Neural cell (in vitro differentiated cells): ENCODE data around the gene MCAM. TPM values are rescaled to one million over a fixed set of nuclear protein-coding genes. Genes with fewer than 3 reads are reported as not detected.

Experiments
- H2AFZ ChIP-seq: fragments of 200-600, 300-800 bp; sonication (generic), shearing (Covaris generic); 2 replicates; pipeline ENCODE4 v1.6.0; 2014; ENCODE audit warnings: low read depth, mild to moderate bottlenecking, antibody characterized with exemption, low read length, moderate library complexity
- H3F3A ChIP-seq: fragments of 200-600 bp; shearing (Covaris generic); 2 replicates; pipeline ENCODE4 v1.6.1; 2016; ENCODE audit warnings: mild to moderate bottlenecking, moderate library complexity, mixed read lengths, antibody characterized with exemption, low read length; ENCODE audit not compliant: insufficient read depth, poor library complexity, severe bottlenecking
- H3K27ac ChIP-seq: fragments of 200-600, 300-800 bp; sonication (generic), shearing (Covaris generic); 2 replicates; pipeline ENCODE4 v1.5.1; 2014; ENCODE audit warnings: mild to moderate bottlenecking, low read length, moderate library complexity
- H3K27me3 ChIP-seq: fragments of 300-800, 200-600 bp; sonication (generic), shearing (Covaris generic); 2 replicates; pipeline ENCODE4 v1.6.0; 2014; ENCODE audit warnings: mild to moderate bottlenecking, low read depth, low read length, moderate library complexity; ENCODE audit not compliant: insufficient read depth
- H3K36me3 ChIP-seq: fragments of 300-800, 200-600 bp; sonication (generic), shearing (Covaris generic); 2 replicates; pipeline ENCODE4 v1.5.1; 2014; ENCODE audit warnings: mild to moderate bottlenecking, antibody characterized with exemption, low read length, moderate library complexity; ENCODE audit not compliant: insufficient read depth
- H3K4me2 ChIP-seq: fragments of 300-800, 200-600 bp; sonication (generic), shearing (Covaris generic); 2 replicates; pipeline ENCODE4 v1.6.0; 2014; ENCODE audit warnings: mild to moderate bottlenecking, low read length
- H3K4me3 ChIP-seq: fragments of 300-800, 200-600 bp; sonication (generic), shearing (Covaris generic); 2 replicates; pipeline ENCODE4 v1.5.1; 2014; ENCODE audit warnings: mild to moderate bottlenecking, low read length, moderate library complexity
- H3K79me2 ChIP-seq: fragments of 200-600 bp; shearing (Covaris generic); replicated peaks from 2 replicates; pipeline ENCODE4 v1.6.0; 2014; ENCODE audit warnings: mild to moderate bottlenecking, low read length, moderate library complexity; ENCODE audit not compliant: insufficient read depth
- H3K9ac ChIP-seq: fragments of 300-800, 200-600 bp; sonication (generic), shearing (Covaris generic); 2 replicates; pipeline ENCODE4 v1.6.1; 2016; ENCODE audit warnings: mild to moderate bottlenecking, low read length, mixed read lengths
- H3K9me2 ChIP-seq: fragments of 200-600 bp; shearing (Covaris generic); 2 replicates; pipeline ENCODE4 v1.6.1; 2016; ENCODE audit warnings: mild to moderate bottlenecking, low read length, mixed read lengths; ENCODE audit not compliant: insufficient read depth
- H3K9me3 ChIP-seq: fragments of 200-600, 300-800 bp; sonication (generic), shearing (Covaris generic); 2 replicates; pipeline ENCODE4 v1.6.1; 2016; ENCODE audit warnings: mild to moderate bottlenecking, mixed run types, low read length, moderate library complexity, mixed read lengths
- H4K20me1 ChIP-seq: fragments of 200-600 bp; shearing (Covaris generic); 2 replicates; pipeline ENCODE4 v1.6.1; 2016; ENCODE audit warnings: mild to moderate bottlenecking, mixed run types; ENCODE audit not compliant: insufficient read depth
- CTCF ChIP-seq: fragments of 450-650 bp; IDR thresholded peaks from 2 replicates; pipeline ENCODE4 v1.5.1; 2014; ENCODE audit warnings: antibody characterized with exemption, mild to moderate bottlenecking, moderate library complexity; ENCODE audit not compliant: poor library complexity, severe bottlenecking
- EP300 ChIP-seq: fragments of 450-650 bp; conservative IDR thresholded peaks from 2 replicates; pipeline ENCODE4 v1.6.1; 2014; ENCODE audit warnings: antibody characterized with exemption, mild to moderate bottlenecking, moderate library complexity; ENCODE audit not compliant: poor library complexity, severe bottlenecking
- EZH2 ChIP-seq: fragments of 200-600, 300-800 bp; shearing (Covaris generic), sonication (generic); IDR thresholded peaks from 2 replicates; pipeline ENCODE4 v1.6.1; 2014; ENCODE audit warnings: antibody characterized with exemption, low read length, borderline replicate concordance, mild to moderate bottlenecking; ENCODE audit not compliant: insufficient read depth, poor library complexity, severe bottlenecking
- MXI1 ChIP-seq: fragments of 450-650 bp; conservative IDR thresholded peaks from 2 replicates; pipeline ENCODE4 v1.6.1; 2014; ENCODE audit warnings: antibody characterized with exemption, mild to moderate bottlenecking; ENCODE audit not compliant: poor library complexity, severe bottlenecking
- POLR2AphosphoS5 ChIP-seq: IDR thresholded peaks from 2 replicates; pipeline ENCODE4 v1.6.1; 2012
- RAD21 ChIP-seq: fragments of 450-650 bp; conservative IDR thresholded peaks from 2 replicates; pipeline ENCODE4 v1.6.1; 2014; ENCODE audit warnings: antibody characterized with exemption, mild to moderate bottlenecking, moderate library complexity
- REST ChIP-seq: IDR thresholded peaks from 2 replicates; pipeline ENCODE4 v1.6.1; 2012; ENCODE audit warnings: borderline replicate concordance
- SMC3 ChIP-seq: fragments of 450-650 bp; conservative IDR thresholded peaks from 2 replicates; pipeline ENCODE4 v1.6.1; 2014; ENCODE audit warnings: antibody characterized with exemption, mild to moderate bottlenecking, moderate library complexity; ENCODE audit not compliant: poor library complexity
- TAF1 ChIP-seq: IDR thresholded peaks from 2 replicates; pipeline ENCODE4 v1.6.1; 2012; ENCODE audit warnings: low read depth
- polyA plus RNA-seq: library from polyadenylated mRNA; depleted of rRNA; stranded (reverse); fragments of >200 nt; gene quantifications from 2 replicates; pipeline ENCODE4 v1.2.3, GENCODE V29; 2014

The MCAM gene
- polyA plus RNA-seq, 1 donor from 2014 or later, result 7.5 TPM

GRCh38 chr11:119356349-119357031, 39.6 kb upstream of the MCAM start:
- Histone ChIP-seq H3K27ac (no peak overlapping the region), H3K9me3 (no peaks in the 10 kb centered on the region), H3K4me2 (no peak overlapping the region), H3K27me3 (peaks cover 4% of the 10 kb centered on the region), H2AFZ (no peak overlapping the region), H3K4me3 (peak overlapping the region; percentile 52), H3F3A (no peaks in the 10 kb centered on the region), H3K9ac (no peak overlapping the region), H4K20me1 (no peaks in the 10 kb centered on the region), H3K9me2 (no peaks in the 10 kb centered on the region), H3K36me3 (no peaks in the 10 kb centered on the region), H3K79me2 (no peaks in the 10 kb centered on the region)
- TF ChIP-seq EP300 (peak; percentile 16), MXI1 (no peak), TAF1 (no peak), POLR2AphosphoS5 (no peak), EZH2 (no peak), SMC3 (peak; percentile 95), RAD21 (peak; percentile 89), CTCF (peak; percentile 95), REST (no peak)

GRCh38 chr11:119355091-119355843, 38.3 kb upstream of the MCAM start:
- Histone ChIP-seq H3K27me3 (peaks cover 4% of the 10 kb centered on the region), H3K9me3 (no peaks in the 10 kb centered on the region), H3K27ac (no peak overlapping the region), H4K20me1 (no peaks in the 10 kb centered on the region), H2AFZ (no peak overlapping the region), H3K36me3 (no peaks in the 10 kb centered on the region), H3K9me2 (no peaks in the 10 kb centered on the region), H3K79me2 (no peaks in the 10 kb centered on the region), H3F3A (no peaks in the 10 kb centered on the region), H3K4me2 (no peak overlapping the region), H3K9ac (no peak overlapping the region), H3K4me3 (no peak overlapping the region)
- TF ChIP-seq TAF1 (no peak), REST (no peak), EP300 (no peak), POLR2AphosphoS5 (no peak), CTCF (no peak), MXI1 (no peak), RAD21 (no peak), SMC3 (no peak), EZH2 (no peak)
